Fibroblast of the conjunctiva (primary cell): ENCODE data around the gene USP49.
A peak's percentile ranks its signal among the peaks of the same experiment; 100 is the strongest.
"Not testable (repeated sequence)": the region's sequence is repeated elsewhere in the genome, so short reads cannot be mapped to it uniquely, and the experiment has no call there.

Experiments used
- DNase-seq: peaks from one replicate; pipeline ENCODE4 v3.0.0-alpha.2; 2010; ENCODE audit warnings: low read depth

USP49 gene

GRCh38 chr6:41895300-41896233 lies at the start of gene USP49:
Gene USP49 (minus strand): TSS chr6:41895375. CDS start chr6:41806983, 88,392 bp downstream.
- DNase-seq: peak; percentile 69

- no peak for DNase-seq
These were observed 48.3 kb upstream of the USP49 start for GRCh38 chr6:41943456-41943855.

DNA sequence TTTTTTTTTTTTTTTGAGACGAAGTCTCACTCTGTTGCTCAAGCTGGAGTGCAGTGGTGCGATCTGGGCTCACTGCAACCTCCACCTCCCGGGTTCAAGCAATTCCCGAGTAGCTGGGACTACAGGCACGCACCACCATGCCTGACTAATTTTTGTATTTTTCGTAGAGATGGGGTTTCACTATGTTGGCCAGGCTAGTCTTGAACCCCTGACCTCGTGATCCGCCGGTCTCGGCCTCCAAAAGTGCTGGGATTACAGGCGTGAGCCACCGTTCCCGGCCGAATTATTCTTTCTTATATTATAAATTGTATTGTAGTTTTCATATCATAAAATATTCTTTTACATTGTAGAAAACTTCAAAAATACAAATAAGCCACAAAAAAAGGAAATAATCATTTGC lies 47.7 kb upstream of the USP49 start:
- DNase-seq: not testable (repeated sequence)

GRCh38 chr6:41942067-41942851 lies 47.1 kb upstream of the USP49 start:
- DNase-seq: no peak

GRCh38 chr6:41941280-41942066 lies 46.3 kb upstream of the USP49 start, which contains the start of gene CCND3:
Gene CCND3 (minus strand): TSS chr6:41941808. CDS start chr6:41941649, 159 bp downstream.
- DNase-seq: no peak

GRCh38 chr6:41940759-41941279 lies 45.6 kb upstream of the USP49 start:
- no peak for DNase-seq

GRCh38 chr6:41939848-41940758 lies 44.9 kb upstream of the USP49 start:
- no peak for DNase-seq

GRCh38 chr6:41939176-41939847 lies 44.1 kb upstream of the USP49 start:
- no peak for DNase-seq

DNA sequence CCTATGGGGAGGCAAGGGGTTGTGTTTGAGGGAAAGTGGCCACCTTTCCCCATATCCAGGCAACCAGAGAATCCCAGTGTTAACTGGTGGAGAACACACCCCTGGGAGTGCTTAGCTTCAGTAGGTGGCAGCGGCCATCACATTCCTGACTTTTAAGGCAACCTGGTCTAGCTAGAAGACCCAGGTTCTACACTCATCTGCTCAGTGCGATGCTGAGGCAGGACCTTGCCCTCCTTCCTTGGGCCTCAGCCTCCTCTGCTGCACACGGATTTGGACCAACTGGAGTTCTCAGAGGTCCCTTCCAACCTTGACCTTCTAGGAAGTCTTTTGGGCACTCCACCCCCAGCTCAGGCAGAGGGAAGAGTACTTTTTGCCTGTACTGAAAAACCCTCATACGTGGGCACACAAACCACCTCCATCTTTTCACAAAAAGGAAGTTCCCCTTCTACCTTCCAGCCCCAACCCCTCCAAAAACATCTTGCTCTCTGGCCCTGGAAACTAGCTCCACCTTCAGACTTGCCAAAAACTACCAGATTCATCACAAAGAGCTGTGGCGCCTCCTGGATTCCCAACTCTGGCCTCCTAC lies 43.5 kb upstream of the USP49 start:
- no peak for DNase-seq

- DNase-seq: no peak
These were observed 42.8 kb upstream of the USP49 start for GRCh38 chr6:41937861-41938574.

DNA sequence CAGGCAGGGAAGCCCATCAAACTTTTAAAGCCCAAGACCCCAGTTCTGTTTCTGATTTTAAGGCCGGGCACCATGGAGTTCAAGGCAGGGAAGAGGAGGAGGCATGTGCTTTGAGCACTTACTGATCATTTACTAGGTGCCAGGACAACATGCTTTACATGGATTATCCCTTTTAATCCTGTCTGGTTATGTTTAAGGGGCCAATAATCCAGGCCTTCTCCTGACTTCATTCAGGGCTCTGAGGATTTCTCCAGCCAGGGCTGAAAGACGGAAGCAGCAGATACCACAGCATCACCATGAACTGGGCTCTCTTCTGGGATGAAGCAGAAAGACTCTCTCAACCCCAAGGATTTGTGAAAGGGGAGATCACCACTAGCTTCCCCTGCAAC lies 42.3 kb upstream of the USP49 start:
- DNase-seq: no peak

- peak; percentile 82 for DNase-seq
These were observed 41.1 kb upstream of the USP49 start for GRCh38 chr6:41936073-41936837.

- no peak for DNase-seq
These were observed 40.5 kb upstream of the USP49 start for GRCh38 chr6:41935685-41936072.

DNA sequence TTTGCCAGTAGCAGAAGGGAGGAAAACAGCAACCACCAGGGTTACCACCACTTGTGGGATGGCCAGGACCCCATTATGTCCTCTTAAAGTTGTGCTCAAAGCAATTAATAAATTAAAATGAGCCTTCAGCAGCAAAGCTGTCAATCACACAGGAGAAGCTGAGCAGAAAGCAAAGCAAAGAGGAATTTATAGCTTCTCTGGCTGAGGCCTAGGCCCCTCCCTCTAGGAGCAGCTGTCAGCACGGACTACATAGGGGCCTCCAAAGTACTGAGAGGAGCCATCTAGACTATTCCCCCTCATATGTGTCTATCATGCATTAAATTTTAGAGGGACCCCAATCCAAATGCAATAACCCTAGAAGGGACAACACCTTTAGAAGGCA lies 40.0 kb upstream of the USP49 start:
- no peak for DNase-seq

DNA sequence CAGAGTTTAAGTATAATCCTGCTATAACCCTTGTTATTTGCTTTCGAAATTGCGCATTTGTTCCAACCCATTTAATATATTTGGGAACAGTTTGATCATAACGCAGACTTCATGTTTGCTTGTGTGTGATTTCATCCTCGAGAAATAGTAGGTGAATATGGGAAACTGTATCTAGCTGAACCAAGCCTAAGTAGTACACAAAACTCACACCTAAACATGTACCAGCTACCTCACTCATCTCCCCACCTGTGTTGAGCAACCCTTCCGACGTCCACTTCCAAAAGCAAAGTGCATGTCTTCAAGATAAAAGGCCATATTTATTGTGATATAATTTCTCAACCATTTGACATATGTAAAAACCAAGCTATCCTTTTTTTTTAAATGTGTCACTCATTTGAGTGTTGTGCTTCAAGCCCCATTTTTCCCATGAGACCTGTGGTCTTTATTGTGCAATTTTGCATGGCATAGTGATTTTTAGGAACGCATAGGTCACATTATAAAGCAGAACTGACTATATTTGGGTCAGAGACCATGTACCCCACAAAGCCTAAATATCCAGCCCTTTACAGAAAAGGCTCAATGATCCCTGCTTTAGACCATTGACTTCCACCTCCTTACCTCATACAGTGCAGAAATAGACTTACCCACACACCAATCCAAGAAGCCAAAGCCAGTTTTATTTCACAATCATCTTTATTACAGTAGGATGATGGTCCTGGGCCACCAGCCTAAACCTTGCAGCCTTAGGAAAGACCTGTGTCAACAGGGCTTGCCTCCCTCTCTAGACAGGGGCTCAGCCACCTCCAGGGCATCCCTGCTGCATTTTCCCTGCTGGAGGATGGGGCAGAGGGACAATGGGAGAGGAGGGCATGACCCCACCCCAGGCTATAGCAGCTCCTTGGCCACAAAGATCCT lies 39.4 kb upstream of the USP49 start:
- DNase-seq: no peak

DNA sequence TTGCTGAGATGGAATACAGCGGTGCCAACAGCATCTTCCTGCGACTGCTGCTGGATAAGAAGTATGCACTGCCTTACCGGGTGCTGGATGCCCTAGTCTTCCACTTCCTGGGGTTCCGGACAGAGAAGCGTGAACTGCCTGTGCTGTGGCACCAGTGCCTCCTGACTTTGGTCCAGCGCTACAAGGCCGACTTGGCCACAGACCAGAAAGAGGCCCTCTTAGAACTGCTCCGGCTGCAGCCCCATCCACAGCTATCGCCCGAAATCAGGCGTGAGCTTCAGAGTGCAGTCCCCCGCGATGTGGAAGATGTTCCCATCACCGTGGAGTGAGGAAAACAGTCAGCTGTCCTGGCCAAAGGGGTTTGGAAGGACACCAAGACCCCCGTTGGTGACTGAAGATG lies 37.2 kb upstream of the USP49 start:
- no peak for DNase-seq

DNA sequence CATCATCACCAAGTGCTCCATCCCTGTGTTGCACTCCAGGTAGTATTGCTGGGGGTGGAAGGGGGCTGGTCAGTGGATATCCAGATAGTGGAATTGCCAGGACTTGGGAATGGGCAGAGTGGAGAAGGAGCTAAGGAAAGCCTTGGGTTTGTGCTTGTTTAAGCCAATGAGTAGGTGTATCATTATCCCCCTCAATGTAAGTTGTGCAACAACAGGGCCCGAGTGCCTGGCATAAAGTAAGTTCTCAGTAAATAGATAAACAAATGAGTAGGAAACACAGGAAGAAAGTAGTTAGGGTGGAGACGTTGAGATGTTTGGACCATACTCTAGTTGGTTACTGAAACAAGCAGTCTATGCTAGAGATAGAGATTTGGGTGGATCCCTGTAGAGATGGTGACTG lies 36.6 kb upstream of the USP49 start:
- DNase-seq: no peak
